Measurements from ENCODE around the gene RNF144B. TPM values are rescaled to one million over a fixed set of nuclear protein-coding genes. Genes with fewer than 3 reads are reported as not detected.

The RNF144B gene
- total and polyA plus RNA-seq, 2 of the 13 experiments (the other 11 are each of a cell fraction or from before 2014, with no cell fraction given), result 1.8 to 4.3 TPM

DNA sequence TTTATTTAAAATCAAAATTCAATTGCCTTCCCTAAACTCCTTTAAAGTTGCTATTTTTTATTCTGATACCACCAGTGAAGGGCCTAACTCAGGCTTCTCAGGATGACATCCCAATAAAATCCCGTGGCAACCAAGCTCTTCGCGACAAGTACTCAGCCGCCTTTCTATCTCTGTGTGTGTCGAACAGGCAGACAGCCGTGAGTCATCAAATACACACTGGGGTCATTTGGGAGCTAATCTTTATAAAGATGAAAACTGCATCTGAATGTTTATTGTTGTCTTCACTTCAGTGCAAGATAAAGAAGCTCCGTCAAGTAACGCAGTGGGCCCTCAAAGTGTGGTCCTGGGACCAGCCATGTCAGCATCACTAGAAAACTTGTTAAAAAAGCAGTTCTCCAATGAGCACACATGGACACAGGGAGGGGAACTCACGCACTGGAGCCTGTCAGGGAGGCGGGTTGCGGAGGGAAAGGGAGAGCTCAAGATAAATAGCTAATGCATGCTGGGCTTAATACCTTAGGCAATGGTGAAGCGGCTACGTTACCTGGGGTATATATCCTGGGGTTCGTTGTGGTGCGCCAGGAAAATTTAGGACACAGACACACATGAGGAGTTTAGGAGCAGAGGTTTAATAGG is 119.3 kb downstream of the RNF144B start:
- no TSS peak for BruUV-seq (replicated peaks)
- FAIRE-seq, result no peak
- in situ Hi-C loops (cut with HindIII; ENCODE audit: extremely low pct_ligation_motif_present, low pct_unique_long_range_greater_than_20kb), result no loop called here

More for the DNA sequence above, 119.3 kb downstream of the RNF144B start:
- Histone ChIP-seq H3K27me3 (ENCODE audit: control insufficient read depth in 1 of 2, insufficient read depth in 2 of 2, low read length in 2 of 2) (peaks cover 0 to 5% of the 10 kb centered on the region in 2 experiments; a peak in 1 of 5 replicates), H3K36me3 (replicated peaks in 1 of 2; ENCODE audit: control insufficient read depth in 1 of 2, insufficient read depth in 2 of 2, low read length in 2 of 2) (no peaks in the 10 kb centered on the region), H3K4me1 (ENCODE audit: insufficient read depth, low read length) (peaks cover 15% of the 10 kb centered on the region), H3K79me2 (ENCODE audit: insufficient read depth, low read length) (no peaks in the 10 kb centered on the region), H4K20me1 (ENCODE audit: insufficient read depth, low read length) (no peaks in the 10 kb centered on the region), H3K4me3 (replicated peaks in 1 of 3; ENCODE audit: insufficient read depth in 1 of 3, low read depth in 2 of 3, low read length in 3 of 3) (no peak overlapping the region), H2AFZ (ENCODE audit: low read length) (no peak overlapping the region), H3K27ac (ENCODE audit: extremely low read length, insufficient read depth, low read length) (no peak overlapping the region), H3K9me3 (ENCODE audit: low read length) (no peaks in the 10 kb centered on the region), H3K4me2 (ENCODE audit: low read depth, low read length) (no peak overlapping the region), H3K9ac (ENCODE audit: insufficient read depth, low read depth, low read length) (no peak overlapping the region)
- TF ChIP-seq ZFP41 (CRISPR knock-in tag; IDR thresholded peaks at IDR 0.05; ENCODE audit: borderline replicate concordance) (no peak), IRF2 (CRISPR knock-in tag; IDR thresholded peaks at IDR 0.05) (no peak), ZNF878 (CRISPR knock-in tag; IDR thresholded peaks at IDR 0.05) (no peak), SMC3 (IDR thresholded peaks at IDR 0.05; ENCODE audit: low read length) (no peak)
- TF ChIP-seq, protein P1, sequence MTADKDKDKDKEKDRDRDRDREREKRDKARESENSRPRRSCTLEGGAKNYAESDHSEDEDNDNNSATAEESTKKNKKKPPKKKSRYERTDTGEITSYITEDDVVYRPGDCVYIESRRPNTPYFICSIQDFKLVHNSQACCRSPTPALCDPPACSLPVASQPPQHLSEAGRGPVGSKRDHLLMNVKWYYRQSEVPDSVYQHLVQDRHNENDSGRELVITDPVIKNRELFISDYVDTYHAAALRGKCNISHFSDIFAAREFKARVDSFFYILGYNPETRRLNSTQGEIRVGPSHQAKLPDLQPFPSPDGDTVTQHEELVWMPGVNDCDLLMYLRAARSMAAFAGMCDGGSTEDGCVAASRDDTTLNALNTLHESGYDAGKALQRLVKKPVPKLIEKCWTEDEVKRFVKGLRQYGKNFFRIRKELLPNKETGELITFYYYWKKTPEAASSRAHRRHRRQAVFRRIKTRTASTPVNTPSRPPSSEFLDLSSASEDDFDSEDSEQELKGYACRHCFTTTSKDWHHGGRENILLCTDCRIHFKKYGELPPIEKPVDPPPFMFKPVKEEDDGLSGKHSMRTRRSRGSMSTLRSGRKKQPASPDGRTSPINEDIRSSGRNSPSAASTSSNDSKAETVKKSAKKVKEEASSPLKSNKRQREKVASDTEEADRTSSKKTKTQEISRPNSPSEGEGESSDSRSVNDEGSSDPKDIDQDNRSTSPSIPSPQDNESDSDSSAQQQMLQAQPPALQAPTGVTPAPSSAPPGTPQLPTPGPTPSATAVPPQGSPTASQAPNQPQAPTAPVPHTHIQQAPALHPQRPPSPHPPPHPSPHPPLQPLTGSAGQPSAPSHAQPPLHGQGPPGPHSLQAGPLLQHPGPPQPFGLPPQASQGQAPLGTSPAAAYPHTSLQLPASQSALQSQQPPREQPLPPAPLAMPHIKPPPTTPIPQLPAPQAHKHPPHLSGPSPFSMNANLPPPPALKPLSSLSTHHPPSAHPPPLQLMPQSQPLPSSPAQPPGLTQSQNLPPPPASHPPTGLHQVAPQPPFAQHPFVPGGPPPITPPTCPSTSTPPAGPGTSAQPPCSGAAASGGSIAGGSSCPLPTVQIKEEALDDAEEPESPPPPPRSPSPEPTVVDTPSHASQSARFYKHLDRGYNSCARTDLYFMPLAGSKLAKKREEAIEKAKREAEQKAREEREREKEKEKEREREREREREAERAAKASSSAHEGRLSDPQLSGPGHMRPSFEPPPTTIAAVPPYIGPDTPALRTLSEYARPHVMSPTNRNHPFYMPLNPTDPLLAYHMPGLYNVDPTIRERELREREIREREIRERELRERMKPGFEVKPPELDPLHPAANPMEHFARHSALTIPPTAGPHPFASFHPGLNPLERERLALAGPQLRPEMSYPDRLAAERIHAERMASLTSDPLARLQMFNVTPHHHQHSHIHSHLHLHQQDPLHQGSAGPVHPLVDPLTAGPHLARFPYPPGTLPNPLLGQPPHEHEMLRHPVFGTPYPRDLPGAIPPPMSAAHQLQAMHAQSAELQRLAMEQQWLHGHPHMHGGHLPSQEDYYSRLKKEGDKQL (CRISPR knock-in tag; IDR thresholded peaks at IDR 0.05; ENCODE audit: low read depth), result no peak
- intact Hi-C loops (cut with micrococcal nuclease; ENCODE audit: unreplicated experiment), result loop anchor here (10.0 kb wide), 1 partner anchor 1352 kb away; no protein-coding TSS in a partner anchor
- POLR2A ChIA-PET, result no interaction called here
- CTCF ChIA-PET (ENCODE audit: low intra/inter-chr PET ratio, low total read pairs), result interaction anchor here (5.0 kb wide), 1 partner anchor 182 kb away, joined by 140 read pairs; no protein-coding TSS in a partner anchor
- WGBS (ENCODE audit: low lambda C conversion rate), result 50% methylated on average over 15 of the region's 15 CpGs
- no peak for ATAC-seq
- DNase-seq (ENCODE audit: low spot score), result no peak
